Dendritic cell treated with granulocyte-macrophage colony-stimulating factor and Interleukin-4, amounts not matched to agents 40 ng/mL and 50 ng/mL, for 4 days (primary cell): ENCODE measurements around the gene RAP1GAP2.
"Not testable (repeated sequence)": the region's sequence is repeated elsewhere in the genome, so short reads cannot be mapped to it uniquely, and the experiment has no call there.

Source experiments
- H3K27ac Mint-ChIP-seq: one replicate; pipeline ENCODE4 v1.8.0; 2022; ENCODE audit warnings: mild to moderate bottlenecking, mixed read lengths
- H3K27me3 Mint-ChIP-seq: one replicate; pipeline ENCODE4 v1.8.0; 2022; ENCODE audit warnings: mild to moderate bottlenecking, mixed read lengths
- H3K36me3 Mint-ChIP-seq: one replicate; pipeline ENCODE4 v1.8.0; 2022; ENCODE audit warnings: low read depth, mixed read lengths
- H3K4me1 Mint-ChIP-seq: one replicate; pipeline ENCODE4 v1.8.0; 2022; ENCODE audit warnings: low read depth, mixed read lengths
- H3K4me3 Mint-ChIP-seq: one replicate; pipeline ENCODE4 v1.8.0; 2022; ENCODE audit warnings: mild to moderate bottlenecking, moderate library complexity, mixed read lengths
- H3K9me3 Mint-ChIP-seq: one replicate; pipeline ENCODE4 v1.8.0; 2022; ENCODE audit warnings: mixed read lengths
- intact Hi-C: fragments of 100-400 bp; cut with micrococcal nuclease; formaldehyde crosslinking; loops from one replicate; pipeline ENCODE4 v1.15.0; 2022

The RAP1GAP2 gene

DNA sequence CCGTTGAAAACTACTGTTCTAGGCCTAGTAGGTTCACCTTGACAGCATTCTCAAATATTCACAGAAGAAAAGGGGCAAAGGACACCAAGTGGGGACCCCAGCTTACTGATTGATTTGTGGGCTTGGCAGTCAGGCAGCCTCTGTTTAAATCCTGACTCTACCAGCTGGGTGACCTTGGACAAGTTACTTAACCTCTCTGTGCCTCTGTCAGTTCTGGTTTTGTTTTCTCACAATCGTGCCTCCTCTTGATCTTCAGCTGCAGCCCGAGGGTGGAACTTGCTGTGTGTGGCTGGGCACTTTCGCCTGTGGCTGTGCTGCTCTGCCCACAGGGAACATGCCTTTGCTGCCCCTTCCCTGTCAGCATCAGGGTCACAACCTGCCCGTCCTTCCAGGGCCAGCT is 17.8 kb downstream of the RAP1GAP2 start:
- peaks cover 42% of the 10 kb centered on the region for H3K4me1 Mint-ChIP-seq
- intact Hi-C loops, result no loop called here
- H3K36me3 Mint-ChIP-seq, result peaks cover 6% of the 10 kb centered on the region
- H3K9me3 Mint-ChIP-seq, result no peaks in the 10 kb centered on the region
- H3K27ac Mint-ChIP-seq, result peak overlapping the region; percentile 63
- H3K4me3 Mint-ChIP-seq, result peak overlapping the region; percentile 80
- H3K27me3 Mint-ChIP-seq, result peaks cover 1% of the 10 kb centered on the region

DNA sequence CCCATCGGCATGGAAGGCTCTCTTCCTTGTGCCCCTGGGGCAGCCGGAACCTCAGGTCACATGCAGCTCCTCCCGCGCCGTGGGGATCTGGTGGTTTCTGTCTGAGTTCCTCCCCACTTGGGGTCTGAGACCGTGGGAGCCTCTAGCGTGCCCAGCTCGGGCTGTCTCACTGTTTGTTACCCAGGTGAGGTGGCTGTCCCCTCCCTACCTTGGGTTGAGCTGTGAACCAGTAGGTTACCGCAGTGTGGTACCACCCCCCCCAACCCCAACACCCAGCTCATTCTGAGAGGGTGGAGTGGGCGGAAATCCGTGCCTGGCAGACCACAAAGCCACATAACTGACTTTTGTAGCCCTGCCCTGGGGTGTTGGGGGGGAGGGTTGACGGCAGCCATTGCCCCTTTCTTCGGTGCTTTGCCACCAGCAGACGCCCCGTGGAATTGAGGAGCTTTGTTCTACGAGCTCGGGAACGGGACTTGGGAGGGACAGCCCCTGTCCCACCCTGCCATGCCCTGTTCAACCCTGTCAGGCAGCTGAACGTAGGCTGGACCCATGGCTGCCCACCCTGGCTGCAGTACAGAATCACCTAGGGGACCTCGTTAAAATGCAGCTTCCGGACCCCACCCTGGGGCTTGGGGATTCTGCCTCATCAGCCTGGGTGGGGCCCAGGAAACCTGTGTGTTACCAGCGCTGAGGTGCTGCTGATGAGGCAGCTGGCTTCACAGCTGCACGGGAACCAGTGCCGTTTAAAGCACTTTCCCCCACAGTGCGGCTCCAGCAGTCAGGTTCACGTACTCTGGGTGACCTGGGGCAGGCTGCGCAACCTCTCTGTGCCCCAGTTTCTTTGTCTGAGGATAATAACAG is 18.5 kb downstream of the RAP1GAP2 start:
- intact Hi-C loops, result no loop called here
- Mint-ChIP-seq H3K9me3 (no peaks in the 10 kb centered on the region), H3K27me3 (peaks cover 1% of the 10 kb centered on the region), H3K27ac (peak overlapping the region; percentile 63), H3K4me1 (peaks cover 45% of the 10 kb centered on the region), H3K36me3 (no peaks in the 10 kb centered on the region), H3K4me3 (peak overlapping the region; percentile 80)

DNA sequence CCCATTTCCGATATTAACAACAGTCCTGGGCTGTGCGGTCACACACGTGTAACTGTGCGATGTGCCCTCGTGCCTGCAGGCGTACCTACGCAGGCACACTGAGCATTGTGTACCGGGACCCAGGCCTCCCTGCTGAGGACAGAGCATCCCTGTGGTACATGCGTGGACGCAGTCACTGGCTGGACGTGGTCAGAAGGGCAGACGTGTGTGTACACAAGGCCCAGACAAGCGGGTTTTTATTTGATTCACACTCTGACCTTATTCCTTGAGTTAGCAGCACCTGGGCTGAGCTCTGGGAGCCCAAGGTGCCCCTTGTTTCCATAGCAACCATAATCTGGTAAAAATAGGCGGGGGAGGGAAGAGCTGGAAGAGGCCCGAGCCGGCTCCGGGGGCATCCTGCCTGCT is 19.5 kb downstream of the RAP1GAP2 start:
- intact Hi-C loops, result no loop called here
- H3K27ac Mint-ChIP-seq, result no peak overlapping the region
- no peaks in the 10 kb centered on the region for H3K36me3 Mint-ChIP-seq
- H3K4me3 Mint-ChIP-seq, result no peak overlapping the region
- no peaks in the 10 kb centered on the region for H3K9me3 Mint-ChIP-seq
- H3K27me3 Mint-ChIP-seq, result peaks cover 1% of the 10 kb centered on the region
- peaks cover 47% of the 10 kb centered on the region for H3K4me1 Mint-ChIP-seq

DNA sequence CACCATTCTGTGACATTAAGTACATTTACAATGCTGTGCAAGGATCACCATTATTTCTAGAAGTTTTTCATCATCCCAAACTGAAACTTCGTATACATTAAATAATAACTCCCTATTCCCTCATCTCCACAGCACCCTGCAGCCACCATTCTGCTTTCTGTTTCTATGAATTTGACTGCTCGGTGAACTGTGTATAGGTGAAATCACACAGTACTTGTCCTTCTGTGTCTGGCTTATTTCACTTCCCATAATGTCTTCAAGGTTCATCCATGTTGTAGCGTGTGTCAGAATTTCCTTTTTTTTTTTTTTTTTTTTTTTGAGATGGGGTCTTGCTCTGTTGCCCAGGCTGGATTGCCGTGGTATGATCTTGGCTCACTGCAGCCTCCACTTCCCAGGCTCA is 20.4 kb downstream of the RAP1GAP2 start:
- H3K27ac Mint-ChIP-seq, result no peak overlapping the region

DNA sequence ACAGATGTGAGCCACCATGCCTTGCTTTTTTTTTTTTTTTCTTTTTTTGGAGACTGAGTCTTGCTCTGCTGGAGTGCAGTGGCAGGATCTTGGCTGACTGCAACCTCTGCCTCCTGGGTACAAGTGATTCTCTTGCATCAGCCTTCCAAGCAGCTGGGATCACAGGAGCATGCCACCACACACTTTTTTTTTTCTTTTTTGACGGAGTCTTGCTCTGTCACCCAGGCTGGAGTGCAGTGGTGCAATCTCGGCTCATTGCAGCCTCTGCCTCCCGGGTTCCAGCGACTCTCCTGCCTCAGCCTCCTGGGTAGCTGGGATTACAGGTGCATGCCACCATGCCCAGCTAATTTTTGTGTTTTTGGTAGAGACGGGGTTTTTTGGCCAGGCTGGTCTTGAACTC is 23.1 kb downstream of the RAP1GAP2 start:
- H3K4me3 Mint-ChIP-seq, H3K9me3 Mint-ChIP-seq, H3K27ac Mint-ChIP-seq, H3K27me3 Mint-ChIP-seq, intact Hi-C loops: not testable (repeated sequence)
- H3K36me3 Mint-ChIP-seq, result peaks cover 11% of the 10 kb centered on the region
- H3K4me1 Mint-ChIP-seq, result peaks cover 18% of the 10 kb centered on the region

More for the DNA sequence above, 20.4 kb downstream of the RAP1GAP2 start:
- H3K36me3 Mint-ChIP-seq, result no peaks in the 10 kb centered on the region
- H3K9me3 Mint-ChIP-seq, result no peaks in the 10 kb centered on the region
- intact Hi-C loops, result no loop called here
- no peak overlapping the region for H3K4me3 Mint-ChIP-seq
- H3K4me1 Mint-ChIP-seq, result peaks cover 41% of the 10 kb centered on the region
- H3K27me3 Mint-ChIP-seq, result peaks cover 1% of the 10 kb centered on the region

DNA sequence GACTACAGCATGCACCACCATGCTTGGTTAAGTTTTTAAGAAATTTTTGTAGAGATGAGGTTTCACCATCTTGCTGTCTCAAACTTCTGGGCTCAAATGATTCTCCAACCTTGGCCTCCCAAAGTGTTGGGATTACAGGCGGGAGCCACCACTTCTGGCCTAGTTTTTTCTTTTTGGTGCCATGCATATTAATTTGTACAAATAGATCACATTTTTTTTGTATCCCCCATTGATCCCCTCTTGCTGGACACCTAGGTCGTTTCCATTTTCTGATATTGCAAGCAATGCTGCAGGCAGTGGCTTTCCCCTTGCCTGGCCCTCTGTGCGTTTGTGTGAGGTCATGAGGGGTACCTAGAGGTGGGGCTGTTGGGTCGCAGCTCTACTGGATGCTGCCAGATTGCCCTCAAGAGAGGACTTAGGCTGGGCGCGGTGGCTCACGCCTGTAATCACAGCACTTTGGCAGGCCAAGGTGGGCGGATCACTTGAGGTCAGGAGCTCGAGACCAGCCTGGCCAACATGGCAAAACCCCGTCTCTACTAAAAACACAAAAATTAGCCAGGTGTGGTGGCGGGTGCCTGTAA is 23.8 kb downstream of the RAP1GAP2 start:
- Mint-ChIP-seq H3K4me1 (peaks cover 19% of the 10 kb centered on the region), H3K27ac (no peak overlapping the region), H3K36me3 (peaks cover 11% of the 10 kb centered on the region), H3K9me3 (no peaks in the 10 kb centered on the region), H3K27me3 (peaks cover 1% of the 10 kb centered on the region), H3K4me3 (no peak overlapping the region)
- intact Hi-C loops, result no loop called here

DNA sequence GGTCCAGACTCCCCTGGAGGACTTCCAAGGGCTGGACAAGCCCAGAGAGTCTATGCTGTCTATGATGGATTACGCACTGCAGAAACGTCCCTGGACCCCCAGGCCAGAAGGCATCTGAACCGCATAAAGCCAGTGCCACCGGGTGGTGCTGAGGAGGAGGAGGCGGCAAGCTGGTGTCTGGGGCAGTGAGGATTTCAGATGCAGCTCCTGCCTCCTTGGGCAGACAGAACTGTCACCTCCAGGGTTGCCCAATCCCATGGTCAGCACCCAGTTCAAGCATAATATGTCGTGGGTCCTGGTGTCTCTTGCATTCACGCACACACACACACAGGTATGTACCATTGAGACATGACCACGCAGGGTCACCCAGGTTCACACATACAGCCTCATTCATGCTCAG is 25.6 kb downstream of the RAP1GAP2 start:
- H3K27ac Mint-ChIP-seq, result no peak overlapping the region
- intact Hi-C loops, result no loop called here
- no peak overlapping the region for H3K4me3 Mint-ChIP-seq
- H3K36me3 Mint-ChIP-seq, result peaks cover 18% of the 10 kb centered on the region
- H3K9me3 Mint-ChIP-seq, result no peaks in the 10 kb centered on the region
- H3K27me3 Mint-ChIP-seq, result no peaks in the 10 kb centered on the region
- peaks cover 35% of the 10 kb centered on the region for H3K4me1 Mint-ChIP-seq

DNA sequence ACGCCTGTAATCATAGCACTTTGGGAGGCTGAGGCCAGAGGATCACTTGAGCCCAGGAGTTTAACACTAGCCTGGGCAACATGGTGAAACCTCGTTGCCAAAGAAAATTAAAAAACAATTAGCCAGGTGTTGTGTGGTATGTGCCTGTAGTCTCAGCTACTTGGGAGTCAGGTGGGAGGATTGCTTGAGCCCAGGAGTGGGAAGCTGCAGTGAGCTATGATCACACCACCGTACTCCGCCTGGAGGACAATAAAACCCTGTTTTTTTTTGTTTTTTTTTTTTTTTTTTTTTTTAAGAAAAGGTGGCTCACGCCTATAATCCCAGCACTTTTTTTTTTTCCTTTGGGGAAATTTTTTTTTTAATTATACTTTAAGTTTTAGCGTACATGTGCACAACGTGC is 26.1 kb downstream of the RAP1GAP2 start:
- H3K27me3 Mint-ChIP-seq, result no peaks in the 10 kb centered on the region
- peaks cover 18% of the 10 kb centered on the region for H3K36me3 Mint-ChIP-seq
- H3K9me3 Mint-ChIP-seq, result no peaks in the 10 kb centered on the region
- peaks cover 39% of the 10 kb centered on the region for H3K4me1 Mint-ChIP-seq
- no peak overlapping the region for H3K27ac Mint-ChIP-seq
- H3K4me3 Mint-ChIP-seq, result no peak overlapping the region
- intact Hi-C loops, result no loop called here

DNA sequence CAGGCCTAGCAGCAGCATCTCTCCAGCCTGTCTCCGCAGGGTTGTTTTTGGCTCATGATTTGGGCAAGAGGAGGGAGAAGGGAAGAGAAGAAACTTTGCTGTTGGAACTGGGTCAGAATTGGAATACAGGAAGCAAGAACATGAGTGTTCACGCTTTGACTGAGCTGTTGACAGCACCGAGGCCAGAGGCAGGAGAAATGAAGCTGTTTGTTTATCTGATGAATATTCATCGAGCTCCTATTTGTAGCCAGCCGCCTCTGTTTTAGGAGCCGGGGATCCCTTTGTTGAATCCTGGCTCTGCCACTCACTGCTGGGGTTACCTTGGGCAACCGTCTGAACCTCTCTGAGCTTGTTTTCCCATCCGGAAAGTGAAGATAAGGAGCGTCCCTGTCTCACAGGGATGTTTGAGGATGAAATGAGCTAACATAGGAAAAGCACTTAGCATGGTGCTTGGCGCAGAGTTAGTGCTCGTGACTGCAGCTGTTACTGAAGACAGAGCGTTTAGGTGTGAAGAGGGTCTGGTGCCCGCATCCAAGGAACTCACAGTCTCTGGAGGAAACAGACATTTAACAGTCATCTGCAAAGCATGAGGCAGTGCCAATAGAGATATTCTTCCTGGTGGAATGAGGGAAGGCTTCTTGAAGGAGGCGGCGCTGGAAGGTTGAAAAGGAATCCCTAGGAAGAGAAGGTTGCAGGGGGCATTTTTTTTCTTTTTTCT is 29.2 kb downstream of the RAP1GAP2 start:
- peaks cover 18% of the 10 kb centered on the region for H3K36me3 Mint-ChIP-seq
- H3K4me1 Mint-ChIP-seq, result peaks cover 38% of the 10 kb centered on the region
- no peaks in the 10 kb centered on the region for H3K9me3 Mint-ChIP-seq
- H3K4me3 Mint-ChIP-seq, result no peak overlapping the region
- H3K27ac Mint-ChIP-seq, result peak overlapping the region; percentile 28
- no peaks in the 10 kb centered on the region for H3K27me3 Mint-ChIP-seq
- intact Hi-C loops, result loop anchor here (5.0 kb wide), 1 partner anchor 38 kb away; no protein-coding TSS in a partner anchor

DNA sequence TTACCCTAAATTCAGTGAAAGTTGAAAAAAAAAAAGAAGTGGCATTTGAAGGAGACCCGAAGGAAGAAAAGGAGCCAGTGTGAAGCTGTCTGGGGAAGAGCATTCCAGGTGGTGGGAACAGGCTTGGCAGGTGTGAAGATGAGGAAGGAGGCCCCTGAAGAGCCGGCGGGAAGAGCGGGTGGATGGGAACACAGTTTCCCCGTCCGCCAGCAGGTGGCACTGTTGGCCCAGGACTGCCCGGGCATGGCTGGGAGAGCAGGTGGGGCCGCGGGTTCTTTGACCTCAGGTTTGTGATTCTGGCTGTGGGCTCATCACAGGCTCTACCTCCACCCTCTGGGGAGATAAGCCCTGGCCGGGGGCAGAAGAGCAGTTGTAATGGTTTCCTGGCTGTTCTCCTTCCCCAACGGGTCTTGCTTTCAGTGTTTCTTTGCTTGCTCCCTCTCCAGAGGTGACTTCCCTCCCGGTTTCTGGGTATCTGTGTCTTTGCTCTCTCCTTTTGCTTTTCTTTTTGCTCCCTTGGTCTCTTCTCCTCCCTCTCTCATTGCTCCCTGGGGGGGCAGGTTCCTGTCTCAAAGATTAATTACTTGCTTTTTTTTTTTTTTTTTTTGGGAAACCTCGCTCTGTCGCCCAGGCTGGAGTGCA is 32.3 kb downstream of the RAP1GAP2 start:
- intact Hi-C loops, result loop anchor here (1.0 to 5.0 kb wide), 3 partner anchors 41 to 185 kb away; no protein-coding TSS in a partner anchor
- Mint-ChIP-seq H3K4me3 (no peak overlapping the region), H3K4me1 (peaks cover 38% of the 10 kb centered on the region), H3K9me3 (no peaks in the 10 kb centered on the region), H3K27ac (no peak overlapping the region), H3K27me3 (no peaks in the 10 kb centered on the region), H3K36me3 (peaks cover 10% of the 10 kb centered on the region)

DNA sequence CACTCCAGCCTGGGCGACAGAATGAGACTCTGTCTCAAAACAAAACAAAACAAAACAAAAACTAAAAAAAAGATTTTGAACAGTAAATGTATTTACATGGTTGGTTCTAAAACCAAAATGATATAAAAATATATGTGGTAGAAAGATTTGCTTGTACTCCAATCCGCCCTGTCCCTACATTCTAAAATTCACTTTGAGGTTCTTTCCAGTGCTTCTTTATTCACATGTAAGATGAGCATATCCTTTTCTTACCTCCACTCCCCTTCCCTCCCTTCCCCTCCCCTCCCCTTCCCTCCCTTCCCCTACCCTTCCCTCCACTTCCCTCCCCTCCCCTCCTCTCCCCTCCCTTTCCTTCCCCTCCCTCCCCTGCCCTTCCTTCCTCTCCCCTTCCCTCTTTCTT is 34.4 kb downstream of the RAP1GAP2 start:
- Mint-ChIP-seq H3K36me3 (peaks cover 8% of the 10 kb centered on the region), H3K9me3 (no peaks in the 10 kb centered on the region), H3K4me1 (peaks cover 31% of the 10 kb centered on the region), H3K27me3 (no peaks in the 10 kb centered on the region), H3K27ac (peak overlapping the region; percentile 59), H3K4me3 (no peak overlapping the region)
- intact Hi-C loops, result no loop called here

DNA sequence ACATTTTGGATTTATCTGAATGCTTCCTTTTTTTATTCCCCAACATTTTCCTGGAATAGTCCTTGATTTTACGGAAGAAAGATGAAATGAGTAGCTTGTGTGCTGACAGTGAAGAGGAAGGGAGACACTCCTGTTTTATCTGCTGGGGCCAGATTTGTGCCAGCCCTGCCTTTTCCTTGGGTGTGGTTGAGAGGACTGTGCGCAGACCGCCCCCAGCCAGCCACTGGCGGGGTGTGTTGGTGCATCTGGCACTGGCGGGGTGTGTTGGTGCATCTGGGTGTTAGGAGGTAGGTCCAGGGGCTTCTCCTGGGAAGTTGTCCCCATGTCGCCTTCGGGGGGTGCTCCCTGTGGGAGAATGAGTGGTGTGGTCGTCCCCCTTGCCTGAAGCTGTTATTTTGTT is 39.5 kb downstream of the RAP1GAP2 start:
- Mint-ChIP-seq H3K4me1 (peaks cover 12% of the 10 kb centered on the region), H3K36me3 (peaks cover 27% of the 10 kb centered on the region), H3K27ac (no peak overlapping the region), H3K4me3 (no peak overlapping the region), H3K27me3 (no peaks in the 10 kb centered on the region), H3K9me3 (no peaks in the 10 kb centered on the region)
- intact Hi-C loops, result no loop called here

DNA sequence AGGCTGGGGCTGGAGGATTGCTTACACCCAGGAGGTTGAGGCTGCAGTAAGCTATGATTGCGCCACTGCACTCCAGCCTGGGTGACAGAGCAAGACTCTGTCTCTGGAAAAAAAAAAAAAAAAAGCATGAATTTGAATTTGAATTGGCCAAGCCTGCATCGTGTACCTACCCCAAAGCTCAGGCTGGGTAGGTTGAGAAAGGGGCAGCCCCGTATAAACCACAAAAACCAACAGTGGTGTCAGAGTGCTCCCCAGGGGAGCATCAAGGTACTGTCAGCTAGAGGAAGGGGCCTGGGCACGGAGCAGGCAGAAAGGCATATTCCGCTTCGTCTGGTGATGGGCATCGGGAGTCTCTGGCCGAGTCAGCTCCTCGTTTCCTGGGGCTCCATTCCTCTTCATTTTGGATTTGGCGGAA is 40.9 kb downstream of the RAP1GAP2 start:
- Mint-ChIP-seq H3K36me3 (peaks cover 27% of the 10 kb centered on the region), H3K4me1 (peaks cover 20% of the 10 kb centered on the region), H3K27me3 (no peaks in the 10 kb centered on the region), H3K27ac (no peak overlapping the region), H3K9me3 (no peaks in the 10 kb centered on the region), H3K4me3 (no peak overlapping the region)
- intact Hi-C loops, result no loop called here

DNA sequence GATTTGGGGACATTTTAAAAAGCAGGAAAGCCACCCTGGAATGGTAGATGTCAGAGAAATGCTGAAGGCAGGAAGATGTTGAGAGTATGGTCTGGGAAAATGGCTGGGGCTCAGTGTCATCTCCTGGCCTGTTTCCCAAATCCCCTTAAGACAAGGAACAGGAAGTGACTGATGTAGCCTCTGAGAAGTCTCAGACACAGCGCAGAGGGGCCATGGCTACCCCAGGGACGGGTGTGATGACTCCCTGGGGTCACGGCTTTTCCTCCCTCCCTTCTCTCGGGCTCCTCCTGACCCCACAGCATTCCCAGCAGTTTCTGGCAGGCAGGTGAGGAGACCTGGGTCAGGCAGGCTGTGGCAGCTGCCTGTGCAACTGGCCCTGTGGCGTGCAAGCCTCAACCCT is 45.4 kb downstream of the RAP1GAP2 start:
- Mint-ChIP-seq H3K9me3 (no peaks in the 10 kb centered on the region), H3K27ac (no peak overlapping the region), H3K4me3 (no peak overlapping the region), H3K4me1 (peaks cover 15% of the 10 kb centered on the region), H3K27me3 (no peaks in the 10 kb centered on the region), H3K36me3 (peaks cover 22% of the 10 kb centered on the region)
- intact Hi-C loops, result no loop called here
